GM19468 (cell line): Measurements from ENCODE around the gene USP3.
"Not testable (repeated sequence)": the region's sequence is repeated elsewhere in the genome, so short reads cannot be mapped to it uniquely, and the experiment has no call there.

Experiments
- ATAC-seq: cut with Tn5 transposase; IDR thresholded peaks from one replicate; pipeline ENCODE4 v1.9.1; 2021; ENCODE audit warnings: mild to moderate bottlenecking, moderate library complexity, moderate number of reproducible peaks; ENCODE audit not compliant: unreplicated experiment; ENCODE audit errors: extremely low read depth

Gene USP3

GRCh38 chr15:63475707-63476106 lies 28.7 kb upstream of the USP3 start:
- ATAC-seq: no peak

GRCh38 chr15:63476229-63476632 lies 28.2 kb upstream of the USP3 start:
- no peak for ATAC-seq

DNA sequence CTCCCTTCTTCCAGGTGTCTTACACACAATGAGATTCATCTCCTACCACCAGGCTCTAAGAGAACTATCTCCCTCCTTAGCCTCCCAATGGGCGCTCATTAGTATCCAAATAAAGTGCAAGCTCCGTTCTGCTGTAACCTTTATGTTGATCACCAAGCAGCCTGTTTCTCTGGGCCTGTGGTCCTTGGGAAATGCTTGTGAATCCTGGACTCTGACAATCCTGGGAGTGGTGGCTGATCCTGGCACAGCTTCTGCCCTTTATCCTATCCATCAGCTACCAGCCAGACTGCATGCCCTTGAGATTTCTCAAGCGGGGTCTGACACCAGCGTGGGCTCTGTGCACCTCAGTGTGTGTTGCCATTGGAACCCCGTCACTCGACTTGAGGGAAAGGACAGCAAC lies 26.1 kb upstream of the USP3 start:
- ATAC-seq: no peak

DNA sequence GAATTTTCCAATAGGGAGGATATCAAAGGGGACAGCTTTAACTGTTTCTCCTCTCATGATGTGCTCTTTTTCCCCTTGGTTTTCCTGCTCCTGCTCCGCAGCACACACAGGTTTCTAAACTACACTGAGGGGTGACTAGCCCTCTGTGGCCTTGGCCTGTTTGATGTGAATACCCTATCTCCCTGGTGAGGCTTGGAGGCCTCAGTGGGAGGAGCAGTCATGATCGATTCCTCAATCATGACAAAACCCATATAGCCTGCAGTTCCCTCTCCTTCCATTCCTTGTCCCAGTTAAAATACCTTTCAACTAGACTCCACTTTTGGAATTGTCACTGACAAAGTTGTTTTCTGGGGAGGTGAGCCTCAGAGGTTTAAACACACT lies 24.0 kb upstream of the USP3 start:
- ATAC-seq: no peak

- no peak for ATAC-seq
Observed at GRCh38 chr15:63481105-63481810, 23.1 kb upstream of the USP3 start.

DNA sequence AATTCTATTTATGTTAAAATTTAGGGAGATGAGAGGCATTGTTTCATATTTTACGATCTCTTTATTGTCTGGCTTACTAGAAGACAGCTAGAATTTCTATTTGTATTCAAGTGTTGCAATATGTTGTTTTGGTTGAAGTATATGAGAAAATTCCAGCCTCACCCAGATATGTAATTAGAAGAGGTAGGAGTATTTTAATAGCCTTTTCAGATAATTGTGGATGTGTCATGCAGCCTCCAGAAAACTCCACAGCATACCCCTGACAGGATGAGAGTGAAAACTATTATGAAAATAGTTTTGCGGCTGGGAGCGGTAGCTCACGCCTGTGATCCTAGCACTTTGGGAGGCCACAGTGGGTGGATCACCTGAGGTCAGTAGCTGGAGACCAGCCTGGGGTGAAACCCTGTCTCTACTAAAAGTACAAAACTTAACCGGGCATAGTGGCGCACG lies 21.5 kb upstream of the USP3 start:
- no peak for ATAC-seq

GRCh38 chr15:63483521-63484371 lies 20.6 kb upstream of the USP3 start:
- no peak for ATAC-seq

- ATAC-seq: no peak
Observed at GRCh38 chr15:63484433-63485186, 19.8 kb upstream of the USP3 start.

GRCh38 chr15:63487076-63487757 lies 17.2 kb upstream of the USP3 start:
- no peak for ATAC-seq

- not testable (repeated sequence) for ATAC-seq
Observed at GRCh38 chr15:63487758-63488397, 16.5 kb upstream of the USP3 start.

GRCh38 chr15:63488398-63488960 lies 15.9 kb upstream of the USP3 start:
- no peak for ATAC-seq

DNA sequence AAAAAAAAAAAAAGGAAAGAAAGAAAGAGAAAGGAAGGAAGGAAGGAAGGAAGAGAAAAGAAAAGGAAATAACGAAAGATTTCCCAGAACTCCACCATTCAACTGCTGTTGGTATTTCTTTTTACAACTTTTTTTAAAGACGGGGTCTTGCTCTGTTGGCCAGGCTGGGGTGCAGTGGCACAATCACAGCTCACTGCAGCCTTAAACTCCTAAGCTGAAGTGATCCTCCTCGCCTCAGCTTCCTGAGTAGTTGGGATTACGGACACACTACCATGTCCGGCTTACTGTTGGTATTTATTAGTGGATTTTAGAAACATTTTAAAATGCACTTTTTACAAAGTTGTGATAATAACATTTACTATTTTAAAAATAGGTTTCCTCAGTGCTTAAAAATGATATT lies 15.0 kb upstream of the USP3 start:
- ATAC-seq: no peak

- ATAC-seq: no peak
Observed at GRCh38 chr15:63490345-63491034, 13.9 kb upstream of the USP3 start.

GRCh38 chr15:63491116-63491827 lies 13.1 kb upstream of the USP3 start:
- no peak for ATAC-seq

GRCh38 chr15:63491979-63492378 lies 12.4 kb upstream of the USP3 start:
- no peak for ATAC-seq

DNA sequence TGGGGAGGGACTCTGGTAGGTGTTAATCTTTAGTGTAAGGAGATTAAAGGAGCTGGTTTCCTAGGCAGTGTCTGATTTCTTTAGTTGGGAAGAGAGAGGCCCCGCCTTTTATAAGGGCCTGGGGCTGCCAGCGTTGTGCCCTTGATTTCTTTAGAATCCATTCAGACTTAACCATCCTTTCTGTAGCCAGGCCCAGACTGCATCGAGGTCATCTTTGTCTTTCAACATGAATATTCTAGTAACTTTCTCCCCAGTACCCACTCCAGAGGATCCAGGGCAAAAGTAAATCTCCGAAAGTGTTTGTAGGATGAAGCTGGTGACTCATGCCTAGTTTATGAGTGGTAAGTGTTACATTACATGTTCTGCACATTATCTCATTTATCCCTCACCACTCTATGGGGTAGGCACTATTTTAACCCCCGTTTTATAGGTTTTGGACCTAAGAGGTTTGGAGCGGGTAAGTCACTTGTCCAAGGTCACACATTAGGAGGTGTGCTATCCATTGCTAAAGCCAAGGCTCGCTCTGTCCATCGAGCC lies 11.8 kb upstream of the USP3 start:
- no peak for ATAC-seq

- no peak for ATAC-seq
Observed at GRCh38 chr15:63493436-63493835, 11.0 kb upstream of the USP3 start.

DNA sequence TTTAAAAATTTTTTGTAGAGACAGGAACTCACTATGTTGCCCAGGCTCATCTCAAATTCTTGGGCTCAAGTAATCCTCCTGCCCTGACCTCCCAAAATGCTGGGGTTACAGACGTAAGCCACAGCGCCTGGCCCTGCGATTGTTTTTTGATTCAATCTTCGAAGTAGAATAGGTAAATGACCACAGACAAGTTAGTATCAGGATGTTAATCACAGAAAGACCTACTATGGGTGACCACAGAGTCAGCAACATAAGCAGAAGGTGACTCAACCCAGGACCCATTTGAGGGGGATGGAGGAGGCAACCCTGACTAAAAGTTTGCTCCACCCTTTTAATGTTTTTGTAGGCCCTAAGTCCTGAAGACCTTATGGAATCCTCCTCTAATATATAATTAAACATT lies 10.0 kb upstream of the USP3 start:
- no peak for ATAC-seq
